Subcutaneous adipose tissue (tissue), 4 donors: ENCODE results near the gene PNKP. TPM values are rescaled to one million over a fixed set of nuclear protein-coding genes. Genes with fewer than 3 reads are reported as not detected.

Experiments
- total RNA-seq, 4 donors: library from RNA; depleted of rRNA; stranded (reverse); fragments of >200 nt; gene quantifications; one replicate each; pipeline ENCODE4 v1.1.0, GENCODE V29; 2016
- TF ChIP-seq, protein P1 (sequence below): fragments of 450-650 bp; IDR thresholded peaks from one replicate; pipeline ENCODE4 v1.5.1; 2016; ENCODE audit warnings: low read depth, mild to moderate bottlenecking, control low read depth, antibody characterized with exemption, moderate library complexity

The PNKP gene
- total RNA-seq, 4 donors from 2014 or later, result 25.9 to 48.0 (median 38.7) TPM

- TF ChIP-seq, protein P1, sequence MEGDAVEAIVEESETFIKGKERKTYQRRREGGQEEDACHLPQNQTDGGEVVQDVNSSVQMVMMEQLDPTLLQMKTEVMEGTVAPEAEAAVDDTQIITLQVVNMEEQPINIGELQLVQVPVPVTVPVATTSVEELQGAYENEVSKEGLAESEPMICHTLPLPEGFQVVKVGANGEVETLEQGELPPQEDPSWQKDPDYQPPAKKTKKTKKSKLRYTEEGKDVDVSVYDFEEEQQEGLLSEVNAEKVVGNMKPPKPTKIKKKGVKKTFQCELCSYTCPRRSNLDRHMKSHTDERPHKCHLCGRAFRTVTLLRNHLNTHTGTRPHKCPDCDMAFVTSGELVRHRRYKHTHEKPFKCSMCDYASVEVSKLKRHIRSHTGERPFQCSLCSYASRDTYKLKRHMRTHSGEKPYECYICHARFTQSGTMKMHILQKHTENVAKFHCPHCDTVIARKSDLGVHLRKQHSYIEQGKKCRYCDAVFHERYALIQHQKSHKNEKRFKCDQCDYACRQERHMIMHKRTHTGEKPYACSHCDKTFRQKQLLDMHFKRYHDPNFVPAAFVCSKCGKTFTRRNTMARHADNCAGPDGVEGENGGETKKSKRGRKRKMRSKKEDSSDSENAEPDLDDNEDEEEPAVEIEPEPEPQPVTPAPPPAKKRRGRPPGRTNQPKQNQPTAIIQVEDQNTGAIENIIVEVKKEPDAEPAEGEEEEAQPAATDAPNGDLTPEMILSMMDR, result no peak
Observed at GRCh38 chr19:49877879-49878743, 10.7 kb upstream of the PNKP start.

GRCh38 chr19:49877020-49877878 is 9.9 kb upstream of the PNKP start, which contains the start of the genes AKT1S1 and TBC1D17:
AKT1S1 (minus strand) TSS chr19:49877355; CDS start chr19:49873295, 4,060 bp downstream.
TBC1D17 (plus strand) TSS chr19:49877702; CDS start chr19:49877724, 22 bp downstream.
- TF ChIP-seq, protein P1, result no peak

DNA sequence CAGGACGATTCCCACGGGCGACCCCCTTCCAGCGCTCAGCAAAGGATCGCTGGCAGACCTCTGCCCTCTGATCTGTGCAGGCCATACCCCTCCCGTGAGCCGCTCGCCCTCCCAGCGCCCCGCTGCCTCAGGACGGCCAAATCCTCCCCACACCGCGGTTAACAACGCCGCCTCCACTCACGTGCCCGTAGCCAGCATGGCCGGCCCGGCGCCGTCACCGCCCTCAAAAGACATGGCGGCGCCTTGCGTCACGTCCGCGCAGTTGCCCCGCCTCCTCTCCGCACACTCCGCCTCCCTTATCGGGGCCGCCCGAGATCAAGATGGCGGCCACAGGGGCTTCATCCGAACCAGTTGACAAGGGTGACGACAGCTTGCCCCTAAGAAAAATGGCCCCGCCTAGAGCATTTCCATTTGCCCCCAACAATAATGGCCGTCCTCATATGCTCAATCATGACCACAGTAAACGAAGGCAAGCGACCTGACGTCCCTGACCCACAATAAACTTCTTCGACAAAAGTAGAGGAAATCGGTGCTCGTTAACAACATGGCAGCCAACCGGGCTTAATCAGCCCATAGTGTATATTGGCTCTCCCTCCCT is 9.1 kb upstream of the PNKP start:
- TF ChIP-seq, protein P1, result peak; percentile 67

DNA sequence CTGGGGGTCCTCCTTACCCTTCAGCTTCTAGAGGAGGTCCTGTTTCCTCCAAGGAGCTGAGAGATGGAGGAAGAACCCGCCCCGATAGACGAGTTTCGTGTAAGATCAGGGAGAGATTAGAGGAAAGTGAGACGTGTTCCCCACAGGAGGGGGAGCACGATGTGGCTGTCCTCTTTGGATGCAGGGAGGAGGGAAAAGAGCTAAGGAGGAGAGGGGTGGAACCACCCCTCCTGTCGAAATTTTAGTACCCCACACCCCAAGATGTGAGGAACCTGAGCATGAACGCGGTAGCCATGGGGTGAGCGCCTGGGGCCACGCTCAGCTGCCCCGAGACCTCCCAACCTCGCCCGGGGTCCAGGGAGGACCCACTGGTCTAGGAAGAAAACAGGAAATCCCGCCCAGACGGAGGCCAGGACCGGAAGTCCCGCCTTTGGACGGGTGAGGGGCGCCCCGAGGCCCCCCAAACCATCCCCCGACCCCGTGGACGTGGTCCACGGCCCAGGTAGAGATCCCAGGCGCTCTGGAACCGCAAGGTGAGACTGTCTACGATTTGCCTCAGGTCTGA is 8.6 kb upstream of the PNKP start:
- TF ChIP-seq, protein P1, result no peak

DNA sequence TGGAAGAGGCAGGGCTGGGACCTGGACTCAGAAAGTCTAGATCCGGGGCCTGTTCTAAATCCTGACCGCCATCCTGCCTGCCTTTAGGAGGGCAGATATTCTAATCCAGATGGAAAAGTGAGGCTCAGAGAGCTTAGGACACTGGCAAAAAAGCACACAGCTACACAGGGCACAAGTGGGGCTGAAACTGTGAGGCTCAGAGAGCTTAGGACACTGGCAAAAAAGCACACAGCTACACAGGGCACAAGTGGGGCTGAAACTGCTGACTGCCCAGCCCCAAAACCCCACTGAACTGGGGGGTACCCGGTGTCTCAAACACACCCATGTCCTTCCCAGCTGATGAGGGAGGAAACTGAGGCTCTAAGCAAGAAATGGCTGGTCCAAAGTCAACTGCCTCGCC is 7.8 kb upstream of the PNKP start:
- TF ChIP-seq, protein P1, result no peak

GRCh38 chr19:49874503-49875157 is 7.3 kb upstream of the PNKP start:
- TF ChIP-seq, protein P1, result no peak
